ENCODE data around the gene IFT25.

The IFT25 gene

GRCh38 chr1:53929246-53929960, 16.1 kb downstream of the IFT25 start:
- no peak for DNase-seq (ENCODE audit: low read depth)

DNA sequence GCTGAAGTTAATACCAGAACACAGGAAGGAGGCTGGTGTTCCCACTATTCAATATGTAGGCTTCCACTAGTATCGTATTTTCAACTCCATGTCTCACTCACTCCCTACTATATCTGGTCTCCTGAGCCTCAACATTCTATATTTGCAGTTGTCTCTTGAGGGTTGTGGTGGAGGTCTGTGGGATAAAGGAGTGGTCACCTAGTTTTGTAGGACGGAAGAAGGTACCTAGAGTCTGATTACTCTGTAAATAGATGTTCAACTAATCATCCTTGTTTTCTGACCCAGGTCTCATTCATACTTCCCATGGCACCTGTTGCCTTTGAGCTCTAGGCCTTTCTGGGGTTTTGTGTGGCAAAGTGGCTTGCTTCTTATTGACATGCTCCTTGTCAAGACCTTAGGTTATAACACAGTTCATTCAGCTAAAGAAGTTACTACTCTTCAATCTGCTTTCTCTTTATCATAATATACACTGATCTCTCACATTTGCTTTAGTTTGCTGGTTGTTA, 18.1 kb downstream of the IFT25 start:
- no peak for DNase-seq (ENCODE audit: low read depth)

DNA sequence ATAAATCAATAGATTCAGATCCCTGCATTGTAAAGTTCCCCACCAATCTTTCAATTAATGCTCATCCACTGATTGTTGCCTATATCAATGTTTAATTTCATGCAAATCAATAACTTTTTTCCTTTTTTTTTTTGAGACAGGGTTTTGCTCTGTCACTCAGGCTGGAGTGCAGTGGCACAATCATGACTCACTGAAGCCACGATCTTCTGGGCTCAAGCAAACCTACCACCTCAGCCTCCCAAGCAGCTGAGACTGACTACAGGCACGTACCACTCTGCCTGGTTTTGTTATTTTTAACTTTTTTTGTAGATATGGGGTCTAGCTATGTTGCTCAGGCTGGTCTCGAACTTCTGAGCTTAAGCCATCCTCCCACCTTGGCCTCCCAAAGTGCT, 25.8 kb downstream of the IFT25 start:
- no peak for DNase-seq (ENCODE audit: low read depth)

GRCh38 chr1:53918343-53918742, 27.2 kb downstream of the IFT25 start:
- no peak for DNase-seq (ENCODE audit: low read depth)

- DNase-seq (ENCODE audit: low read depth) = no peak
Observed at GRCh38 chr1:53913352-53914033, 32.0 kb downstream of the IFT25 start.

GRCh38 chr1:53911442-53911841, 34.1 kb downstream of the IFT25 start:
- no peak for DNase-seq (ENCODE audit: low read depth)

DNA sequence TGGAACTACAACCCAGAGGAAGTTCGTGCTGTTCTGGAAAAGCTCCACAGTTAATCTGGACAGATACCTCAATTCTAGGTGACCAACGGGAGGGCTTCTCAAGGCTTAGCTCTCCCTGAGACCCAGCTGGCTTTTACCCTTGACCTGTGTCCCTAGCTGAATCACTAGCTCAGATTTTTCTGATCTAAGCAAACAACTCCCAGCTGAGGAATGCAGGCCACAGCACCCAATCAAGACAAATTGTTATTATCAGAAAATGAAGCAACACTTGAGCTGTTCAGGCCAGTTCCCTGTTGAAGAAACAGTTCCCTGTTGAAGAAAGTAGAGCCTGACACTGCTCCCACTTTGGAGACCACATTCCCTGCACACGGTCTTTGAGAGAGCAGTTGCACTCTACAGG, 35.6 kb downstream of the IFT25 start:
- no peak for DNase-seq (ENCODE audit: low read depth)

DNA sequence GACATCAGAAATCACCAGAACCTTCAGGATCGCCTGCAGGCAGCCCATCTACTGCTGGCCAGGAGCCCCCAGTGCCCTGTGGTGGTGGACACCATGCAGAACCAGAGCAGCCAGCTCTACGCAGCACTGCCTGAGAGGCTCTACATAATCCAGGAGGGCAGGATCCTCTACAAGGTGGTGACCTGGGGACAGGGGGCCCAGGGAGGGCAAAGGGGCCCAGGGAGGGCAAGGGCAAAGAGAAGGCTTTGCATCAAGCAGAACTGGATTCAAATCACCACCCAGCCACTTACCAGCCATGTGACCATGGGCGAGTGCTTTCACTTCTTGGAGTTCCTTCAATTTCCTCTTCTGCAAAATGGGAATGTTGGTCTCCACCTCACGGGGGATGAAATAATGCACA, 39.4 kb downstream of the IFT25 start:
- DNase-seq (ENCODE audit: low read depth) = no peak

DNA sequence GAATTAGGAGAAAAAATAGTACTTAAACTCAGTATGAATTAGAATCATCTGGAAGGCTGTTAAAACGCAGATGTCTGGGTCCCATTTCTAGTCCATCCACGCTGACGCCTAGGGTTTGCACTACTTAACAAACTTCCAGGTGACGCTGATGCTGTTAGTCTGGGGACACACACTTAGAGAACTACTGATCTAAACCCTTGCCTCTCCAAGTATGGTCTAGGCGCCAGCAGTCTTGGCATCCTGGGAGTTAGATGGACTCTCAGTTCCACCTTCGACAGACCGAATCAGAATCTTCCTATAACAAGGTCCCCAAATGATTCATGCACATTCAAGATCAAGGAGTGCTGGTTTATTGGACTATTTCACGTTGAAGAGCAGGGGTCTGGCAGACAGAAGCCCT, 40.0 kb downstream of the IFT25 start:
- no peak for DNase-seq (ENCODE audit: low read depth)

DNA sequence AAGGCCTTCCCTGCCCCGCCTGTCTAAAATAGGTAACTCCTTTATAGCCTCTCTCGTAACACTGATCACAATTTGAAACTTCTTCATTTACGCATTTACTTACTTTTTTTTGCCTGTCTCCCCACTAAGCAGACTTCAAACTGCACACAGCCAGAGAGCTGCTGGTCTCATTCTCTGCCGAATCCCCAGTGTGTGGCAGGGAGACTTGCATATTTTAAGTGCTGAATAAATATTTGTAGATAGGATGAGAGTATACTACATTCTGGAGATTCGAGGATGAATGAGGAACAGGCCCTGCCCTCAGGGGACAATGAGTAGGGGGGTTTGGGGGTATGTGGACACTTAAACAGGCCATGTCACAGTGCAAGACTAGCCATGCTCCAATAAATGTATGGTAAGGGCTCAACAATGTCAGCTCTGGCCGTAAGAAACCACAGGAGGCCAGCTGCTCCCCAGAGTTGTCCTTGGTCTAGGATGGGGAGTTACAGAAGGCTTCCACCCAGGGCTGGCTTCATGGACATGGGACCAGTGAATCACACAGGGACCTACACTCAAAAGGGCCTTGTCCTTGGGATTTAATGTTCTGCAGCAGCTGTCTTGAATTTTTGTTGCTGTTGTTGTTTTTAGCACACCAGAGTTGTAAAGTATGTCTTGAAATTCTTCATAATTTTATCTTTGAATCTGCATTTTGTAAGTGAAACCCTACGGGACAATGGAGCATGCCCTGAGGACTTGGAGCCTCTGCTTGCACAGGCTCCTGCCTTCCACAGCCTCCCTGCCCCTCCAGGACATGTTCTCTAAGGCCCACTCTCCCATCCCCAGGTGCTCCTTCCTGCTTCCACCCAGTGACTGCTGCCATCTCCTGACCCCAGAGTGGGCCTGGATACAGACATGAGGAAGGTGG, 43.0 kb downstream of the IFT25 start:
- DNase-seq (ENCODE audit: low read depth) = no peak

DNA sequence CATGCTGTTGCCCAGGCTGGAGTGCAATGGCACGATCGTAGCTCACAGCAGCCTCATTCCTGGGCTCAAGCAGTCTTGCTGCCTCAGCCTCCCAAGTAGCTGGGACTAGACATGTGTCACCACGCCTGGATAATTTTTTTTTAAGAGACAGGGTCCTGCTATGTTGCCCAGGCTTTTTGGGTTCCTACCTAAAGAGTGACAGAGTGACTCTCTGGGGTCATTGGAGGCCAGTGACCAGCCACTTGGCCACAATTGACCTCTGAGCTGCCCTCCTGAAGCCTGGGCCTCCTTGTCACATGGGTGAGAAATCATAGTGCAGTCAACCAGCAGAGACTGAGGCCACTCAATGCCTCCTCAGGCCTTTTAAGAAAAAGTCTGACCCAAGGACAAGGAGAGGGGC, 45.8 kb downstream of the IFT25 start:
- DNase-seq (ENCODE audit: low read depth) = no peak

- no peak for DNase-seq (ENCODE audit: low read depth)
Observed at GRCh38 chr1:53899206-53899628, 46.3 kb downstream of the IFT25 start.

- no peak for DNase-seq (ENCODE audit: low read depth)
Observed at GRCh38 chr1:53896635-53897229, 48.8 kb downstream of the IFT25 start.

DNA sequence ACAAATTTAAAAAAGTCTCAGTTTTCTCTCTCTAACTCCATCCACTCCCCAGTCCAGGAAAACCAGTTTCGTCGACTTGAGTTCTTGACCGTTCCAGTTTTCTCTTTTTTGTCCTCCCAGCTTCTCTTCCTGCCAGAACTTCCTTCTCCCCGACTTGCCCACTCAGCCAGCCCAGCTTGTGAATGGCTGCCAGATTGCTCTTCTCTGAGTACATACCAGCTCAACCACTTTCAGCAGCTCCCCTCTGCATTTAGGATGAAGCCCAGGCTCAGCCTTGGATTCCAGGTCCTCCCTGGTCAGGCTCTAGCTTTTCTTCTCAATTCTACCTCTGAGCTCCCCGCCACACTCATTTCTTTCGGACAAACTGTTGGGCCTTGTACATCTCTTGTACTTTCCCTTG, 50.1 kb downstream of the IFT25 start:
- no peak for DNase-seq (ENCODE audit: low read depth)

DNA sequence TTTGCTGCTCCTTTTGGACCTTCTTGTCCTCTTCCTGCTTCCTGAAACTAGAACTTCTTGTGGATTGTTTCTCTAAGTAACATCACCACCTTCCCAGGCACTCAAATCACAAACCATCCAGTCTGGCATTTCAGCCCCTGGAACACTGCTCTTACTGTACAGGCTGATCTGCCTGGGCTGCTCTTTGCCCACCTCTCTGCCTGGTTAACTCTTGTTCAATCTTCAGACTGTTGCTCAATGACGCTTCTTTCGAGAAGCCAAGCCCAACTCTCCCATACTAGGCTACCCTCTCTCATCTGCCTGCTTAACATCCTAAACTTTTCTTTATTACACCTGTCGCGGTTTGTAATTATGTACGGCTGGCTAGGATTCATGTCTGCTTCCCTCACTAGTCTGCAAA, 50.9 kb downstream of the IFT25 start:
- no peak for DNase-seq (ENCODE audit: low read depth)

DNA sequence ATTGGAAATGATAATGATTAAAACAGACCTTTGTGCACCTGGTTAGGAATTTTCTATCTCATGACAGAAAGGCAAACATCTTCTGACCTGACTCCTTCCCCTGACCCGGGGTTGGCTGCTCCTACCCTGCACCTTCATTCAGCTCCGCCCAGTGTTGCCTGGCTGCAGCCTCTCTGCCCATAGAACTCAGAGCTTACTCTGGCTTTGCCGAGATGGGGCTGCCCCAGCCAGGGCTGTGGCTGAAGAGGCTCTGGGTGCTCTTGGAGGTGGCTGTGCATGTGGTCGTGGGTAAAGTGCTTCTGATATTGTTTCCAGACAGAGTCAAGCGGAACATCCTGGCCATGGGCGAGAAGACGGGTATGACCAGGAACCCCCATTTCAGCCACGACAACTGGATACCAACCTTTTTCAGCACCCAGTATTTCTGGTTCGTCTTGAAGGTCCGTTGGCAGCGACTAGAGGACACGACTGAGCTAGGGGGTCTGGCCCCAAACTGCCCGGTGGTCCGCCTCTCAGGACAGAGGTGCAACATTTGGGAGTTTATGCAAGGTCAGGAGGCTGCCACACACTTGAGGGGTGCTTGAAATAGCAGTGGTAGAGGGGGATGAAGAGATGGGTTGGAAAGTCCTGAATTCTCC, 51.4 kb downstream of the IFT25 start, which contains the start of gene DIO1:
DIO1 (plus strand) TSS at position 189 of the 638 bp plus-strand sequence; CDS start at position 213, 24 bp downstream.
- DNase-seq (ENCODE audit: low read depth) = no peak

DNA sequence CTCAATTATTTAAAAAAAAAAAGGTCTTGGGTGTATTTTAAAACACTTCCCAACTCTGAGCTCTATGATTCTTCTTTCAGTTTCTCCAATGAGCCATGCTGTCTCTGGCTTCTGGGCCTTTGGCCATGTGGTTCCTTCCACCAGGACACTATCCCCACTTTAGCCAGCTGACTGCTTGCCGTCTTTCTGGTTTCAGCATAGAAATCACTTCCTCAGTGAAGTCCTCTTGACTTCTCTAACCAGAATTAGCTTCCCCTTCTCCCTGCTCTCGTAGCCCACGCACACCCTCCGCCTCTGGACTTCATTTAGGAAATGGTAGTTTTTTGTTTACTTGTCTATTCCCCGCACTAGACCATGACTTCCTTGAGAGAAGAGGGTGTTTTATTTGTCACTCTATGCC, 52.6 kb downstream of the IFT25 start:
- no peak for DNase-seq (ENCODE audit: low read depth)

DNA sequence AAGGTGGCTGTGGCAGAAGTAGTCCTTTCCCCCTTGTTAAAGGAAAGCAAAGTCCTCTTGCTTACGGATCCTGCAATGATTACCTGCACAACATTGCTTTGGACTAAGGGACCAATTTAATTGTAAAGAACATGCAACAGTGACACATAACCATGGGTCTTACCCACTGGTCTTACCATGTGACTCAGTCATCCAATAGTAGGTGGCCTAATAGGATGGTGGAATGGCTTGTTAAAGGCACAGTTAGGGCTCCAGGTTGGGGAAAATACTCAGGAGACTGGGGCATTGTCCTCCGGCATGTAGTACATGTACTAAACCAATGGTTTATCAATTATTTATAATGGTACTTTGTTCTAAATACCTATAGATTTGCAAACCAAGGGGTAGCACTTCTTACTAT, 53.8 kb downstream of the IFT25 start:
- DNase-seq (ENCODE audit: low read depth) = no peak

DNA sequence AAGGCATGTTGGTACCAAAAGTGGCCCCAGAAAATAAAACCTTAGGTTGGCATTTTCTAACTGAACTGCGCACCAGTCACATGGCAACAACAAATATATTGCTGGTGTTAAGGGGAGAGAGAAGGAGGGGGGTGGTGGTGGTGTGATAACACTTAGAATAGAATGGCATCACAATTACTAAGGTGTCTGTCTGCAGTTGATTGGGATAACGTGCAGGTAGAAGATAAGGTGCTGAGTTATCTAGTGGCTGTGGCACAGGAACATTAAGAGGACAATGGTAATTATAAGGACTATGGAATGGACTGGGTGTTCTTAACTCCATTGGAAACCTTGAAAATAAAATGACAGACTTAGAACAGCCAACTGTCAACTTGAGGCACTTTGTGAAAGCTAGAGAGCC, 54.5 kb downstream of the IFT25 start:
- no peak for DNase-seq (ENCODE audit: low read depth)

- DNase-seq (ENCODE audit: low read depth) = no peak
Observed at GRCh38 chr1:53890522-53890941, 55.0 kb downstream of the IFT25 start.
